ENCODE measurements around the gene SLC26A4. TPM values are rescaled to one million over a fixed set of nuclear protein-coding genes. Genes with fewer than 3 reads are reported as not detected.

The SLC26A4 gene
- total RNA-seq, 4 donors from 2014 or later: 0.39 to 0.66 (median 0.51) TPM

GRCh38 chr7:107622429-107622828 lies 38.2 kb upstream of the SLC26A4 start:
- H3K4me1 ChIP-seq: no peaks in the 10 kb centered on the region
- H3K27me3 ChIP-seq: no peaks in the 10 kb centered on the region
- 67 to 79% methylated on average over 1 of the region's 1 CpG for WGBS, 2 donors
- no peak overlapping the region for H3K4me3 ChIP-seq
- peaks cover 0 to 23% (median 0%) of the 10 kb centered on the region in 3 donors for H3K36me3 ChIP-seq
- no peak overlapping the region for H3K27ac ChIP-seq
- TF ChIP-seq POLR2A (IDR thresholded peaks at IDR 0.05) (no peak), CTCF (IDR thresholded peaks at IDR 0.05) (no peak), EP300 (IDR thresholded peaks at IDR 0.05) (no peak)
- H3K9me3 ChIP-seq: no peaks in the 10 kb centered on the region
- DNase-seq (ENCODE audit: low spot score in 2 of 2): no peak

GRCh38 chr7:107622894-107623293 lies 37.7 kb upstream of the SLC26A4 start:
- 77 to 91% methylated on average over 2 of the region's 2 CpGs for WGBS, 2 donors
- Histone ChIP-seq H3K4me1 (no peaks in the 10 kb centered on the region), H3K4me3 (no peak overlapping the region), H3K36me3 (peaks cover 0 to 23% (median 0%) of the 10 kb centered on the region in 3 donors), H3K27me3 (no peaks in the 10 kb centered on the region), H3K27ac (no peak overlapping the region), H3K9me3 (no peaks in the 10 kb centered on the region)
- DNase-seq (ENCODE audit: low spot score in 2 of 2): no peak
- TF ChIP-seq POLR2A (IDR thresholded peaks at IDR 0.05) (no peak), CTCF (IDR thresholded peaks at IDR 0.05) (no peak), EP300 (IDR thresholded peaks at IDR 0.05) (no peak)

GRCh38 chr7:107627002-107627401 lies 33.6 kb upstream of the SLC26A4 start:
- 95 to 97% methylated on average over 4 of the region's 4 CpGs for WGBS, 2 donors
- TF ChIP-seq EP300 (IDR thresholded peaks at IDR 0.05) (no peak), POLR2A (IDR thresholded peaks at IDR 0.05) (no peak), CTCF (IDR thresholded peaks at IDR 0.05) (no peak)
- Histone ChIP-seq H3K36me3 (peaks cover 0 to 24% (median 0%) of the 10 kb centered on the region in 3 donors), H3K27me3 (no peaks in the 10 kb centered on the region), H3K27ac (no peak overlapping the region), H3K4me3 (no peak overlapping the region), H3K9me3 (no peaks in the 10 kb centered on the region), H3K4me1 (no peaks in the 10 kb centered on the region)
- no peak for DNase-seq (ENCODE audit: low spot score in 2 of 2)

- H3K27ac ChIP-seq: no peak overlapping the region
- H3K36me3 ChIP-seq: peaks cover 0 to 19% (median 0%) of the 10 kb centered on the region in 3 donors
- H3K4me1 ChIP-seq: no peaks in the 10 kb centered on the region
- H3K27me3 ChIP-seq: no peaks in the 10 kb centered on the region
- WGBS, 2 donors: 85 to 89% methylated on average over 5 to 8 of the region's 8 CpGs
- H3K9me3 ChIP-seq: no peaks in the 10 kb centered on the region
- TF ChIP-seq CTCF (IDR thresholded peaks at IDR 0.05): no peak
- TF ChIP-seq POLR2A (IDR thresholded peaks at IDR 0.05): no peak
- TF ChIP-seq EP300 (IDR thresholded peaks at IDR 0.05): no peak
- no peak for DNase-seq (ENCODE audit: low spot score in 2 of 2)
- H3K4me3 ChIP-seq: no peak overlapping the region
Measured at GRCh38 chr7:107628461-107629064, 32.1 kb upstream of the SLC26A4 start.

- no peak for TF ChIP-seq EP300 (IDR thresholded peaks at IDR 0.05)
- TF ChIP-seq POLR2A (IDR thresholded peaks at IDR 0.05): no peak
- TF ChIP-seq CTCF (IDR thresholded peaks at IDR 0.05): no peak
Measured at GRCh38 chr7:107630342-107630741, 30.3 kb upstream of the SLC26A4 start.

More at GRCh38 chr7:107630342-107630741, 30.3 kb upstream of the SLC26A4 start:
- WGBS, 2 donors: 86 to 91% methylated on average over 8 of the region's 8 CpGs
- H3K4me1 ChIP-seq: no peaks in the 10 kb centered on the region
- no peaks in the 10 kb centered on the region for H3K9me3 ChIP-seq
- no peak overlapping the region for H3K4me3 ChIP-seq
- H3K27me3 ChIP-seq: no peaks in the 10 kb centered on the region
- H3K27ac ChIP-seq: no peak overlapping the region
- no peak for DNase-seq (ENCODE audit: low spot score in 2 of 2)
- H3K36me3 ChIP-seq: peaks cover 0 to 19% (median 0%) of the 10 kb centered on the region in 3 donors

All from tibial nerve (tissue), 4 donors.